ENCODE measurements around the gene FCRLA. TPM values are rescaled to one million over a fixed set of nuclear protein-coding genes. Genes with fewer than 3 reads are reported as not detected.

The FCRLA gene
- total RNA-seq, 1 donor from 2014 or later: not detected

- intact Hi-C loops (cut with micrococcal nuclease): no loop called here
- ATAC-seq: no peak
- DNase-seq: no peak
Measured at GRCh38 chr1:161728376-161729226, 21.6 kb downstream of the FCRLA start.

GRCh38 chr1:161730050-161730564 lies 23.1 kb downstream of the FCRLA start:
- intact Hi-C loops (cut with micrococcal nuclease): no loop called here
- no peak for ATAC-seq

GRCh38 chr1:161731241-161731640 lies 24.2 kb downstream of the FCRLA start:
- DNase-seq (no peak), ATAC-seq (no peak)
- intact Hi-C loops (cut with micrococcal nuclease): no loop called here

More at GRCh38 chr1:161730050-161730564, 23.1 kb downstream of the FCRLA start:
- DNase-seq: no peak

- intact Hi-C loops (cut with micrococcal nuclease): no loop called here
- no peak for ATAC-seq
- no peak for DNase-seq
Measured at GRCh38 chr1:161731981-161732718, 25.1 kb downstream of the FCRLA start.

GRCh38 chr1:161733526-161733925 lies 26.5 kb downstream of the FCRLA start:
- intact Hi-C loops (cut with micrococcal nuclease): no loop called here
- no peak for DNase-seq
- no peak for ATAC-seq

GRCh38 chr1:161735837-161736236 lies 28.8 kb downstream of the FCRLA start:
- no peak for DNase-seq
- ATAC-seq: no peak
- intact Hi-C loops (cut with micrococcal nuclease): loop anchor here (5.0 kb wide), 1 partner anchor 89 kb away; no protein-coding TSS in a partner anchor

GRCh38 chr1:161736335-161736969 lies 29.4 kb downstream of the FCRLA start:
- intact Hi-C loops (cut with micrococcal nuclease): loop anchor here (5.0 kb wide), 1 partner anchor 89 kb away; no protein-coding TSS in a partner anchor
- DNase-seq (no peak), ATAC-seq (no peak)

GRCh38 chr1:161737625-161738024 lies 30.6 kb downstream of the FCRLA start:
- no peak for ATAC-seq
- intact Hi-C loops (cut with micrococcal nuclease): loop anchor here (5.0 kb wide), 1 partner anchor 90 kb away; no protein-coding TSS in a partner anchor
- no peak for DNase-seq

- DNase-seq (peak; percentile 49), ATAC-seq (peak; percentile 73)
- intact Hi-C loops (cut with micrococcal nuclease): loop anchor here (5.0 kb wide), 1 partner anchor 91 kb away; no protein-coding TSS in a partner anchor
Measured at GRCh38 chr1:161738627-161739287, 31.7 kb downstream of the FCRLA start.

GRCh38 chr1:161739865-161740566 lies 33.0 kb downstream of the FCRLA start:
- intact Hi-C loops (cut with micrococcal nuclease): loop anchor here (5.0 to 10.0 kb wide), 2 partner anchors 93 to 255 kb away; no protein-coding TSS in a partner anchor
- no peak for DNase-seq
- ATAC-seq: peak; percentile 66

GRCh38 chr1:161740921-161741320 lies 33.9 kb downstream of the FCRLA start:
- intact Hi-C loops (cut with micrococcal nuclease): loop anchor here (10.0 kb wide), 1 partner anchor 256 kb away; no protein-coding TSS in a partner anchor
- DNase-seq: no peak
- ATAC-seq: no peak

GRCh38 chr1:161743231-161743630 lies 36.2 kb downstream of the FCRLA start:
- intact Hi-C loops (cut with micrococcal nuclease): loop anchor here (10.0 kb wide), 1 partner anchor 258 kb away; no protein-coding TSS in a partner anchor

GRCh38 chr1:161747801-161748200 lies 40.8 kb downstream of the FCRLA start:
- ATAC-seq: no peak
- intact Hi-C loops (cut with micrococcal nuclease): loop anchor here (10.0 kb wide), 1 partner anchor 263 kb away; no protein-coding TSS in a partner anchor
- no peak for DNase-seq

More at GRCh38 chr1:161743231-161743630, 36.2 kb downstream of the FCRLA start:
- DNase-seq: no peak
- ATAC-seq: no peak

- DNase-seq (peak; percentile 95), ATAC-seq (peak; percentile 100)
- intact Hi-C loops (cut with micrococcal nuclease): loop anchor here (10.0 kb wide), 1 partner anchor 265 kb away; no protein-coding TSS in a partner anchor
Measured at GRCh38 chr1:161749509-161750407, 42.7 kb downstream of the FCRLA start, which contains the start of gene DUSP12. Gene DUSP12, plus strand, starts transcription at chr1:161749786. Its CDS starts 16 bp downstream, at chr1:161749802.

- intact Hi-C loops (cut with micrococcal nuclease): no loop called here
- ATAC-seq (no peak), DNase-seq (no peak)
Measured at GRCh38 chr1:161763522-161764098, 56.6 kb downstream of the FCRLA start.

Measured in left ventricle myocardium superior (tissue), 1 donor.